ENCODE results near the gene BTBD18.

The BTBD18 gene

GRCh38 chr11:57788703-57789088, 37.1 kb upstream of the BTBD18 start:
- TF ChIP-seq SIN3A (IDR thresholded peaks at IDR 0.05; ENCODE audit: borderline replicate concordance, insufficient read depth, low read length) (no peak), FOXP2 (optimal IDR thresholded peaks at IDR 0.05; ENCODE audit: borderline replicate concordance, extremely low read depth, extremely low read length, insufficient read depth) (no peak), TAF1 (IDR thresholded peaks at IDR 0.05; ENCODE audit: borderline replicate concordance, insufficient read depth, low read length) (no peak), POLR2AphosphoS5 (IDR thresholded peaks at IDR 0.05; ENCODE audit: low read depth, low read length) (no peak), REST (IDR thresholded peaks at IDR 0.05; ENCODE audit: insufficient read depth in 1 of 2, low read depth in 2 of 2, low read length in 2 of 2) (no peak)

GRCh38 chr11:57787920-57788702, 36.5 kb upstream of the BTBD18 start:
- no peak for TF ChIP-seq SIN3A (IDR thresholded peaks at IDR 0.05; ENCODE audit: borderline replicate concordance, insufficient read depth, low read length)
- no peak for TF ChIP-seq REST (IDR thresholded peaks at IDR 0.05; ENCODE audit: insufficient read depth in 1 of 2, low read depth in 2 of 2, low read length in 2 of 2)
- TF ChIP-seq POLR2AphosphoS5 (IDR thresholded peaks at IDR 0.05; ENCODE audit: low read depth, low read length) = no peak
- no peak for TF ChIP-seq FOXP2 (optimal IDR thresholded peaks at IDR 0.05; ENCODE audit: borderline replicate concordance, extremely low read depth, extremely low read length, insufficient read depth)
- TF ChIP-seq TAF1 (IDR thresholded peaks at IDR 0.05; ENCODE audit: borderline replicate concordance, insufficient read depth, low read length) = no peak

GRCh38 chr11:57787006-57787604, 35.5 kb upstream of the BTBD18 start:
- TF ChIP-seq TAF1 (IDR thresholded peaks at IDR 0.05; ENCODE audit: borderline replicate concordance, insufficient read depth, low read length) (no peak), POLR2AphosphoS5 (IDR thresholded peaks at IDR 0.05; ENCODE audit: low read depth, low read length) (no peak), FOXP2 (optimal IDR thresholded peaks at IDR 0.05; ENCODE audit: borderline replicate concordance, extremely low read depth, extremely low read length, insufficient read depth) (no peak), SIN3A (IDR thresholded peaks at IDR 0.05; ENCODE audit: borderline replicate concordance, insufficient read depth, low read length) (no peak), REST (IDR thresholded peaks at IDR 0.05; ENCODE audit: insufficient read depth in 1 of 2, low read depth in 2 of 2, low read length in 2 of 2) (no peak)

- TF ChIP-seq REST (IDR thresholded peaks at IDR 0.05; ENCODE audit: insufficient read depth in 1 of 2, low read depth in 2 of 2, low read length in 2 of 2) (no peak), SIN3A (IDR thresholded peaks at IDR 0.05; ENCODE audit: borderline replicate concordance, insufficient read depth, low read length) (no peak), FOXP2 (optimal IDR thresholded peaks at IDR 0.05; ENCODE audit: borderline replicate concordance, extremely low read depth, extremely low read length, insufficient read depth) (no peak), TAF1 (IDR thresholded peaks at IDR 0.05; ENCODE audit: borderline replicate concordance, insufficient read depth, low read length) (no peak), POLR2AphosphoS5 (IDR thresholded peaks at IDR 0.05; ENCODE audit: low read depth, low read length) (no peak)
Observed at GRCh38 chr11:57786436-57786835, 34.8 kb upstream of the BTBD18 start.
